Measurements from ENCODE around the gene EDC3.

Gene EDC3

GRCh38 chr15:74692327-74692726 is 3.5 kb downstream of the EDC3 start:
- no peak overlapping the region for H3K27ac ChIP-seq (ENCODE audit: low read depth, low read length)
- H3K36me3 ChIP-seq (ENCODE audit: control insufficient read depth, insufficient read depth, low read length): no peaks in the 10 kb centered on the region
- no peak overlapping the region for H3K9ac ChIP-seq (ENCODE audit: low read length)
- H3K4me1 ChIP-seq (ENCODE audit: control insufficient read depth, insufficient read depth, low read length): peaks cover 6% of the 10 kb centered on the region
- no peaks in the 10 kb centered on the region for H3K27me3 ChIP-seq (ENCODE audit: control insufficient read depth, insufficient read depth, low read length)
- H3K4me3 ChIP-seq (ENCODE audit: low read length): no peak overlapping the region

GRCh38 chr15:74683758-74684157 is 12.1 kb downstream of the EDC3 start:
- Histone ChIP-seq H3K9ac (ENCODE audit: low read length) (no peak overlapping the region), H3K36me3 (ENCODE audit: control insufficient read depth, insufficient read depth, low read length) (no peaks in the 10 kb centered on the region), H3K27me3 (ENCODE audit: control insufficient read depth, insufficient read depth, low read length) (no peaks in the 10 kb centered on the region), H3K27ac (ENCODE audit: low read depth, low read length) (no peak overlapping the region), H3K4me3 (ENCODE audit: low read length) (no peak overlapping the region), H3K4me1 (ENCODE audit: control insufficient read depth, insufficient read depth, low read length) (no peaks in the 10 kb centered on the region)

GRCh38 chr15:74682954-74683353 is 12.9 kb downstream of the EDC3 start:
- H3K27ac ChIP-seq (ENCODE audit: low read depth, low read length): no peak overlapping the region
- no peak overlapping the region for H3K4me3 ChIP-seq (ENCODE audit: low read length)
- H3K36me3 ChIP-seq (ENCODE audit: control insufficient read depth, insufficient read depth, low read length): no peaks in the 10 kb centered on the region
- H3K4me1 ChIP-seq (ENCODE audit: control insufficient read depth, insufficient read depth, low read length): no peaks in the 10 kb centered on the region
- no peaks in the 10 kb centered on the region for H3K27me3 ChIP-seq (ENCODE audit: control insufficient read depth, insufficient read depth, low read length)
- no peak overlapping the region for H3K9ac ChIP-seq (ENCODE audit: low read length)

GRCh38 chr15:74680456-74680855 is 15.4 kb downstream of the EDC3 start:
- Histone ChIP-seq H3K27me3 (ENCODE audit: control insufficient read depth, insufficient read depth, low read length) (no peaks in the 10 kb centered on the region), H3K4me3 (ENCODE audit: low read length) (no peak overlapping the region), H3K27ac (ENCODE audit: low read depth, low read length) (no peak overlapping the region), H3K9ac (ENCODE audit: low read length) (no peak overlapping the region), H3K4me1 (ENCODE audit: control insufficient read depth, insufficient read depth, low read length) (no peaks in the 10 kb centered on the region), H3K36me3 (ENCODE audit: control insufficient read depth, insufficient read depth, low read length) (no peaks in the 10 kb centered on the region)

GRCh38 chr15:74676801-74677200 is 19.0 kb downstream of the EDC3 start:
- no peaks in the 10 kb centered on the region for H3K4me1 ChIP-seq (ENCODE audit: control insufficient read depth, insufficient read depth, low read length)
- H3K9ac ChIP-seq (ENCODE audit: low read length): no peak overlapping the region
- H3K27me3 ChIP-seq (ENCODE audit: control insufficient read depth, insufficient read depth, low read length): no peaks in the 10 kb centered on the region
- H3K36me3 ChIP-seq (ENCODE audit: control insufficient read depth, insufficient read depth, low read length): peaks cover 3% of the 10 kb centered on the region
- H3K27ac ChIP-seq (ENCODE audit: low read depth, low read length): no peak overlapping the region
- H3K4me3 ChIP-seq (ENCODE audit: low read length): no peak overlapping the region

GRCh38 chr15:74674161-74674560 is 21.7 kb downstream of the EDC3 start:
- Histone ChIP-seq H3K4me1 (ENCODE audit: control insufficient read depth, insufficient read depth, low read length) (no peaks in the 10 kb centered on the region), H3K36me3 (ENCODE audit: control insufficient read depth, insufficient read depth, low read length) (peaks cover 8% of the 10 kb centered on the region), H3K4me3 (ENCODE audit: low read length) (no peak overlapping the region), H3K27ac (ENCODE audit: low read depth, low read length) (no peak overlapping the region), H3K9ac (ENCODE audit: low read length) (no peak overlapping the region), H3K27me3 (ENCODE audit: control insufficient read depth, insufficient read depth, low read length) (no peaks in the 10 kb centered on the region)

- no peak overlapping the region for H3K9ac ChIP-seq (ENCODE audit: low read length)
- H3K27me3 ChIP-seq (ENCODE audit: control insufficient read depth, insufficient read depth, low read length): no peaks in the 10 kb centered on the region
- H3K4me3 ChIP-seq (ENCODE audit: low read length): no peak overlapping the region
- peaks cover 5% of the 10 kb centered on the region for H3K36me3 ChIP-seq (ENCODE audit: control insufficient read depth, insufficient read depth, low read length)
- H3K4me1 ChIP-seq (ENCODE audit: control insufficient read depth, insufficient read depth, low read length): no peaks in the 10 kb centered on the region
- no peak overlapping the region for H3K27ac ChIP-seq (ENCODE audit: low read depth, low read length)
These were observed 26.2 kb downstream of the EDC3 start for GRCh38 chr15:74669627-74670026.

GRCh38 chr15:74667975-74668374 is 27.8 kb downstream of the EDC3 start:
- no peak overlapping the region for H3K27ac ChIP-seq (ENCODE audit: low read depth, low read length)
- no peaks in the 10 kb centered on the region for H3K27me3 ChIP-seq (ENCODE audit: control insufficient read depth, insufficient read depth, low read length)
- H3K4me3 ChIP-seq (ENCODE audit: low read length): no peak overlapping the region
- H3K9ac ChIP-seq (ENCODE audit: low read length): no peak overlapping the region
- peaks cover 5% of the 10 kb centered on the region for H3K36me3 ChIP-seq (ENCODE audit: control insufficient read depth, insufficient read depth, low read length)
- H3K4me1 ChIP-seq (ENCODE audit: control insufficient read depth, insufficient read depth, low read length): peaks cover 5% of the 10 kb centered on the region

- Histone ChIP-seq H3K9ac (ENCODE audit: low read length) (no peak overlapping the region), H3K4me1 (ENCODE audit: control insufficient read depth, insufficient read depth, low read length) (peaks cover 5% of the 10 kb centered on the region), H3K27me3 (ENCODE audit: control insufficient read depth, insufficient read depth, low read length) (no peaks in the 10 kb centered on the region), H3K27ac (ENCODE audit: low read depth, low read length) (no peak overlapping the region), H3K36me3 (ENCODE audit: control insufficient read depth, insufficient read depth, low read length) (no peaks in the 10 kb centered on the region), H3K4me3 (ENCODE audit: low read length) (no peak overlapping the region)
These were observed 31.2 kb downstream of the EDC3 start for GRCh38 chr15:74664670-74665069.

- no peaks in the 10 kb centered on the region for H3K36me3 ChIP-seq (ENCODE audit: control insufficient read depth, insufficient read depth, low read length)
- H3K9ac ChIP-seq (ENCODE audit: low read length): no peak overlapping the region
- no peaks in the 10 kb centered on the region for H3K27me3 ChIP-seq (ENCODE audit: control insufficient read depth, insufficient read depth, low read length)
- no peak overlapping the region for H3K27ac ChIP-seq (ENCODE audit: low read depth, low read length)
- H3K4me1 ChIP-seq (ENCODE audit: control insufficient read depth, insufficient read depth, low read length): peaks cover 5% of the 10 kb centered on the region
- no peak overlapping the region for H3K4me3 ChIP-seq (ENCODE audit: low read length)
These were observed 31.7 kb downstream of the EDC3 start for GRCh38 chr15:74664028-74664616.

GRCh38 chr15:74663303-74664027 is 32.4 kb downstream of the EDC3 start:
- Histone ChIP-seq H3K36me3 (ENCODE audit: control insufficient read depth, insufficient read depth, low read length) (no peaks in the 10 kb centered on the region), H3K9ac (ENCODE audit: low read length) (no peak overlapping the region), H3K27me3 (ENCODE audit: control insufficient read depth, insufficient read depth, low read length) (no peaks in the 10 kb centered on the region), H3K4me3 (ENCODE audit: low read length) (no peak overlapping the region), H3K27ac (ENCODE audit: low read depth, low read length) (no peak overlapping the region), H3K4me1 (ENCODE audit: control insufficient read depth, insufficient read depth, low read length) (peaks cover 5% of the 10 kb centered on the region)

GRCh38 chr15:74662064-74662860 is 33.6 kb downstream of the EDC3 start:
- no peak overlapping the region for H3K4me3 ChIP-seq (ENCODE audit: low read length)
- H3K36me3 ChIP-seq (ENCODE audit: control insufficient read depth, insufficient read depth, low read length): no peaks in the 10 kb centered on the region
- peaks cover 5% of the 10 kb centered on the region for H3K4me1 ChIP-seq (ENCODE audit: control insufficient read depth, insufficient read depth, low read length)
- H3K27me3 ChIP-seq (ENCODE audit: control insufficient read depth, insufficient read depth, low read length): no peaks in the 10 kb centered on the region
- H3K9ac ChIP-seq (ENCODE audit: low read length): no peak overlapping the region
- H3K27ac ChIP-seq (ENCODE audit: low read depth, low read length): no peak overlapping the region

Data from rectal smooth muscle tissue (tissue), 1 donor.